ENCODE measurements around the gene CLN5.
"Not testable (repeated sequence)": the region's sequence is repeated elsewhere in the genome, so short reads cannot be mapped to it uniquely, and the experiment has no call there.

DNA sequence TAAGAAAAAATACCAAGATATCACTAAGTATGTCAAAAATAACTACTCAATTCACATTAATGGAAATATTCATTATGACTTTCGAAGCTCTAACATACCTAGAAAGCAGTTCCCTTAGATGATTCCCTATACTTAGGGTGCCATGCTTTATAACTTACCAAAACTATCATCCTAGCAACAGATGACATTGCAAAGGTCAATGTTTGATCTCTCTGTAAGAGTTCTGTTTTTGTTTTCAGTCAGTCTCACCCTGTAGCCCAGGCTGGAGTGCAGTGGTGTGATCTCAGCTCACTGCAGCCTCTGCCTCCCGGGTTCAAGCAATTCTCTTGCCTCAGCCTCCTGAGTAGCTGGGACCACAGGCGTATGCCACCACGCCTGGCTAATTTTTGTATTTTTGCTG, 16.5 kb downstream of the CLN5 start:
- not testable (repeated sequence) for TF ChIP-seq CTCF, POLR2A (IDR thresholded peaks at IDR 0.05)
